Kidney capillary endothelial cell (primary cell): ENCODE measurements around the gene HOXC13.

Experiments used
- DNase-seq: peaks from one replicate; pipeline ENCODE4 v3.0.0-alpha.2; 2018; ENCODE audit warnings: low spot score

HOXC13 gene

DNA sequence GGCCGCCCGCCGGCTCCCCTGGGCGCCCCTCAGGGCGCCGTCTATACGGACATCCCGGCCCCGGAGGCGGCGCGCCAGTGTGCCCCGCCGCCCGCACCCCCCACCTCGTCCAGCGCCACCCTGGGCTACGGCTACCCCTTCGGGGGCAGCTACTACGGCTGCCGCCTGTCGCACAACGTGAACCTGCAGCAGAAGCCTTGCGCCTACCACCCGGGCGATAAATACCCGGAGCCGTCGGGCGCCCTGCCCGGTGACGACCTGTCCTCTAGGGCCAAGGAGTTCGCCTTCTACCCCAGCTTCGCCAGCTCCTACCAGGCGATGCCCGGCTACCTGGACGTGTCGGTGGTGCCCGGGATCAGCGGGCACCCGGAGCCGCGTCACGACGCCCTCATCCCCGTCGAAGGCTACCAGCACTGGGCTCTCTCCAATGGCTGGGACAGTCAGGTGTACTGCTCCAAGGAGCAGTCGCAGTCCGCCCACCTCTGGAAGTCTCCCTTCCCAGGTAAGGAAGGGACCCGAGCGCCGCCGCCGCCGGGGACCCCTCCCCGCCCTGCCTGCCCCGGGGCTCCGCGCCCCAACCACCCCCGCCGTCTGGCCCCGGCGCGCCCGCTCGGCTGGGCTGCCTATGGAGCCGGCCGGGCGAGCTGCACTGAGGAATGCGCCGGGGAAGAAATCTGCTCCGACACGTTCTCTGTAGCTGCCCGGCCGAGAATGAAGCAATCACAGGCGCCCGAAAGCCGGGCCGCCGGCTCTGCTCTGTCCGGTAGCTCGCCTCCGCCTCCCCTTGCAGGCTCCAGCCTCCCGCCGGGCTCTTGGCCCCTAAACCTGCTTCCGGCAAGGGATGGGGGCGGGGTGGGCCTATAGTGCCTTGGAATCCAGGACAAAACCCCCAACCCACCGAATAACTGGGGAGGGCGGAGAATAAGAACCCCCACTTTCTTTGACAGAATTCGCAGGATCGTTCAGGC is 794 bp downstream of the HOXC13 start:
- no peak for DNase-seq

DNA sequence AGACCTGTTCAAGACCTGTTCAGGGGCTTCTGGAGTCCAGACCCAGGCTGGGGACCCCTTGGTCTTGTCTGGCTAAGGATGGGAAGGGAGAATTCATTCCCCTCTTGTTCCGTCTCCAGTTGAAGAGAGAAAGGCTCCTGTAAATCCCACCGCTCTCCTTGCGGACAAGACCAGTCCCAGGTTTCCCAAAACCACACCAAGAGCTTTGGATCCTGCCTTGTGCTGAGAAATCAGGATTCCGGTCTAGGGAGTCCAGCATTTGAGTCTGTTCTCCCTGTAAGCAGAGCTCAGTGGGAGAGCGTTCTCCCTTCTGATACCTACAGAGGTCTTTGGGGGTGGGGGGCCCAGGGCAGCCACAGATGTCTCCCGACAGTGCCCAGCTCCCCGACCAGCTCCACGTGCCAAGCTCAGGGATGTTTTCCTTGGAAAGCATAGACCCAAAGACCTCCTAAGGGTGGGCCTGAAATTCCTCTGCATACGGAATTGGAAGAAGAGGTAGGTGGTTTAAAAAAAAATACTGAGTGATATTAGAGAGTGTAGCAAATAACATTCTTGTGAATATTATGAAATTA is 1.9 kb downstream of the HOXC13 start:
- no peak for DNase-seq

DNA sequence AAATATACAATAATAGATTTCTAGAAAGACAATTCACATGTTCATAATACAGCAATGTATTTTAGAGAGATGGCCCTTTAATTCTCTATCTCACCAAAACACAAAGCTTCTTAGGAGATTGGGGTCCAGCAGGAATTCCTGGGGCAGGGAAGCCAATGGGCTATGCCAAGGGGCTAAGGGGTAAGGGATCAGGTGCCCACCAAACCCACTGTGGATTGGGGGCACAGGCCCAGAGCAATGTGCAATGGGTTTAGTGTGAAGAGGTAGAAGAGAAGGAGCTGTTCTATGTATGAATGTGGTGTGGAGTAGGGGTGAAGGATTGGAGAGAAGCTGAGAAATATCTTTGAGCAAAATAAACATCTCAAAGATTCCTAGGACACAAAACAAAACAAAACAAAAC is 2.6 kb downstream of the HOXC13 start:
- DNase-seq, result no peak

DNA sequence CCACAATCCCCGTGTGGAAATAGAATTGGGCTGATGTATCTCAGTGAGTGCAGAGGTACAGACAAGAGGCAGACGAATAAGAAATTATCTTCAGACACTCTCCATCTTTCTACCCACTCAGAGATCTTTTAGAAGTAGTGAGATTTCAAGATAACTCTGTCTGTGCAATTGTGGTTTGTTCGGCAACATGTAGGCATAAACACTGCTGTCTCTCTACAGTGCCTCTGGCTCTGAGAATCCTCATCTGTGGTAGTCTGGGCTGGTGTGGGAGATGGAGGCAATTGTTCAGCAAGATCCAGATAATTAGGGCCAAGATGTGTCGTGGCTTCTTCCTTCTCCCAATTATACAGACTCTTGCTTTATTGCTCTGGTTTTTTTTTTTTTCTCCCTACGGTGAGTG is 3.1 kb downstream of the HOXC13 start:
- DNase-seq, result no peak

DNA sequence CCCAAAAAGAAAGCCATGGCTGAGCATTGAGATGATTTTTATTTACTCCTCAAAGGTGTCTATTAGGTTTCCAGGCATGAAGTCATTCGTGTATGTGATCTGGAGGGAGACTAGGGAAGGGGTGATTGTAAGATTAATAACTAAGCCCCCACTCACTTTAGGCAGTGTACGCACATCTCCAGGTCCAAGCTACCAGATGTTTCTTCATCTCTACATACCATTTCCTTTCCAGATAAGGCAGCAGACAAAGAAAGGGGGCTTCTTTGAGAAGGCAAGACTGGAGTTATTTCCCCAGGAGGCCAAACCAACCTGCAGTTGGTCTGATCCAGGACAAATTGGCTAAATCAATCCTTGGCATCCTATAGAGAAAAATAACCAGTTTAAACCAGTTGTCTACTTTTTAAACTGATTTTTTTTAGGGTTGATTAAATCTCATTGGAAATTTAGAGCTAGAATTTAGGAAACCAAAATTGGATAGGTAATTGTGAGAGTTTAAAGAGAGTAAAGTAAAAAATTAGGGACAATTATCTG is 3.9 kb downstream of the HOXC13 start:
- DNase-seq, result no peak

DNA sequence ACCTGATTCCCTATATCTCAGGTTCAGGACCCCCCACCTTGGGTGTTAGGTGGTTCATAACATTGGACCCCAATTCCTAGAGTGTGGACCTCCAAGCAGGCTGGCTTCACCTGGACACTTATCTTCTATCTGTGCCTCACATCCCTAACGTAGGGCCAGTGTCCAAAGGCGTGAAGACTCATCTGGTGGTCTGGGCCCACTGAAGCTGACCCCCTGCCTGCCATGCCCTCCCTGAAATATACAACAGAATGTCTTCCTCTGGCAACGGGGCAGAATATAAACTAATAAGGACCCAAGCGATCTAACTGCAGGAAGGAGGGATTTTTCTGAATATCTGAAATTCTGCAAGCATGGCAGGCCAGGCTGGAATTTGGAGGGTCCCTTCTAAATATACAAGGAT is 5.6 kb downstream of the HOXC13 start:
- DNase-seq, result no peak

DNA sequence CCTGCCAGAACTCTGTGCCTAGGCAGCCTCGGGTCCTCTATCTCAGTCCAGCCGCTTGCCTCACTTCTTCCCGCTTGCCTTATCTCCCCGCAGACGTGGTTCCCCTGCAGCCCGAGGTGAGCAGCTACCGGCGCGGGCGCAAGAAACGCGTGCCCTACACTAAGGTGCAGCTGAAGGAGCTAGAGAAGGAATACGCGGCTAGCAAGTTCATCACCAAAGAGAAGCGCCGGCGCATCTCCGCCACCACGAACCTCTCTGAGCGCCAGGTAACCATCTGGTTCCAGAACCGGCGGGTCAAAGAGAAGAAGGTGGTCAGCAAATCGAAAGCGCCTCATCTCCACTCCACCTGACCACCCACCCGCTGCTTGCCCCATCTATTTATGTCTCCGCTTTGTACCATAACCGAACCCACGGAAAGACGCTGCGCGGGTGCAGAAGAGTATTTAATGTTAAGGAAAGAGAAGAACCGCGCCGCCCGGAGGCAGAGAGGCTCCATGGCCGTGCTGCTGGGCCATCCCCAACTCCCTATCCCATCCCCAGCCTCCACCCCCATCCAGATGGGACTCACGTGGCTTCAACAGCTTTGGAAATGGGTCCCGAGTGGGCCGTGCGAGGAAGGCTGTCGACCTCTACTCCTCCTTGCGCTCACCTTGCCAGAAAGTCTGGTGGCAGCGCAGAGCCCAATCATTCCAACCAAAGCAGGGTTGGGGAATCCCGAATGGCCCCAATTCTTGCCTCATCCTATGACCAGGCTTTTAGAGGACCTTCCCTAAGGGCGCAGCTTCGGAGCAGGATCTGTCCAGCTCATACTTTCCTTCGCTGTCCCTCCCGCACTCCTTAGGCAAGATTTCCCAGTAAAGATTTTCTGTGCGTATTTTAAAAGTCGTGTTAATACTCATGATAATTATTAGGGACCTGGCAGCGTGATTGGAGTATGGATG is 6.5 kb downstream of the HOXC13 start:
- DNase-seq, result no peak

DNA sequence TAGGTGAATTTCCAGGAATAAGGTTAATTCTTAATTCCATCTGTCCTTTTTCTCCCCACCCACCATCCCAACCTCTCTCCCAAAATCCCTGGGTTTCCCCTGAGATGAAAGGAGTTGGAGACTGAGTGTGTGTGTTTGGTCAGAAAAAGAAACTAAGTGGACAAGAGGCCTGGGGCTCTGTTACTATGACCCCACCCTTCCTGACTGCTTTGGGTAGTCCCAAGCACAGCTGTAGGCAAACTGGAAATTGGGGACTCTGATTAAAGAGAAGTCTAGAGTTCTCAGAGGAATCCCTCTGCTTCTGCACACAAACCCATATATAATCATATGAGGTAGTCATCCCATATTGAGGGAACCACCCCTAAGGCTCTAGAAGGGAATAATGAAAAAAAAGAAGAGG is 9.1 kb downstream of the HOXC13 start:
- no peak for DNase-seq

DNA sequence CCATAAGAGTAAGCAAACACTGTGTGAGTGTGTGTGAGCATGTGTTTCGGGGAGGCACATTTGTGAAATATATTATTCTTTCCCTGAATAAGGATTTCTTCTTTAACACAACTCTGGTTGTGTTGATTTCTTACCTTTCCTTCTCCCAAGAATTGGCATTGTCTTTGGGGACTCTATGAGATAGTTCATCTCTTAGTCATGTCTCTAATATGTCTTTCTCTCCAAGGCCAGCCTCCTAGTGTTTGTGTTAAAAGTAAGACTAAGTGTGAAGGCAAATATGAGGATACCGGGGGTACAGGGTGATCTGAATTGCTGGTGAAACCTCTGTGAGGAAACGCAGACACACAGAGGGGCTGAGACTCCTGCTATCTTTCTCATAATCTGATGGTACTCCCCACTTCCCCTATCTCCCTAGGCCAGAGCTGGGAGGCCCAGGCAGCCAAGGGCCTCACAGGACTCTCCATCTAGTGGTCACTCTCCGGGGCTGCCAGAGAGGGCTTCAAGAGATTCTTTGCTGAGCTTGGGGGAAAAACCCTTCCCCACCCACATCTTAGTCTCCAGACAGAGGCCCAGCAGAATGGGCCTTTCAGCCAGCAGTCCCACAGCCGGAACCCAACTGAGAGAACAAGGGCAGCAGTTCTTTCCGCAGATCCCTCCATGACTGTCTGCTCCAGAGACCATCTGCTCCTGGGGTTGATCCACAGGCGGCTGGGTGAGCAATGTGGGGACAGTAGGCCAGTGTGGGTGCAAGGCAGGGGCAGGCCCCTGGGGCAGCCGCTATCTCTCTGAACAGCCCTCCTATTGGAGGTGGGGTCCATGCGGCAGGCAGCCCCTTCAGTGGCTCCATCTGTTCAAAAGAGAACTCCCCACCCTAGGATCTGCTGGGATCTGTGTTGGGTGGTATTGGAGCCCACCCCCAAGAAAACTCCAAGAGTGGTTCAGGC is 10.3 kb downstream of the HOXC13 start:
- no peak for DNase-seq

DNA sequence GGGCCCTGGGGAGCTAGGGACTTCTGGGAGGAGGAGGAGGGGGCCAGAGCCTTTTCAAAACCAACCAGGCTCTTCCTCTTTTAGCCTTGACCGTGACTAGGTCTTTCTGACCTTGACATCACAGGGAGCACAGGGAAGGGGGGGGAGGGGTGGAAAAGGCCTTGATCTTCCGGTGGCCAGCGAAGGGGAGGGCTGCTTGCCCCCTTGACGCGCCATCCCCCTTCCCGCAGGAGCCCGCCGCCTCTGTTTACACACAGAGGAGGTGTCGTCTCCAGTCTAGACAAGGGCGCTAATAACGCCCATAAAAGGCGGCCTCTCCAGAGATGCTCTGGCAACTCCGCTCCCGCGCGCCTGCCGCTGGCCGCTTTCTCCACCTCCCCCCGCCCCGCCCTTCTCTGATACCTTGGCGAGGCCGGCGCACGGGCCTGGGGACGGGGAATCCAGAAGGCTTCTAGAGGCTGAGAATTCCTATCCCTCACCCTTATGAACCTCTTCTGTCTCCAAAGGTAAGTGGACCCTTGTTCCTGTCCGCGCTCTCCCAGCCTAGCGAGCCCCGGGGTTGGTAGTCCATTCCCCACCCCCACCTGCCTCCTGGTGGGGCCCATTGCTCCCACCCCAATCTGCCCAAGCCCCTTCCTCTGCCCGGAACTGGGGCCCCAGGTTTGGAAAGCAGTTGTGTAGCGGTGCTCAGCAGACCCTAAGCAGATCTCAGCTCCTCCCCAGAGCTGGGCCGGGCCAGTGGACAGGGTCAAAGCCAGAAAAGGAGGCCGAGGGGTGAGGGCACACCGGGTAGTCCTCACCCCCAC is 11.2 kb downstream of the HOXC13 start:
- no peak for DNase-seq

DNA sequence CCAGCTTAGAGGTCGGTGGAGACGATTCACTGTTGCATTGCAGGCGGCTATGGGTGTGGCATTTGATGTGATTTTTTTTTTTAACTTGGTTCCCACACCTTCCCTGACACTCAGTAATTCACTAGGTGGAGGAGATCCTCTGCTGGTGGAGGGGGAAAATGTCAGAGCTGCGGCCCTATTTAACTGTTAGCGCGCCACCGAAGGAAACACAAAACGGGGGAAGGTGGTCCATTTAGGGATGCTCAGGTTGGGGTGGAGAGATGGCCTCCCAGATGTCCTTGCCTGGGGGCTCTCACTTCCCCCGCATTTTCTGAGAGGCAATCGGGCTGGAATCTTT is 11.8 kb downstream of the HOXC13 start:
- no peak for DNase-seq

DNA sequence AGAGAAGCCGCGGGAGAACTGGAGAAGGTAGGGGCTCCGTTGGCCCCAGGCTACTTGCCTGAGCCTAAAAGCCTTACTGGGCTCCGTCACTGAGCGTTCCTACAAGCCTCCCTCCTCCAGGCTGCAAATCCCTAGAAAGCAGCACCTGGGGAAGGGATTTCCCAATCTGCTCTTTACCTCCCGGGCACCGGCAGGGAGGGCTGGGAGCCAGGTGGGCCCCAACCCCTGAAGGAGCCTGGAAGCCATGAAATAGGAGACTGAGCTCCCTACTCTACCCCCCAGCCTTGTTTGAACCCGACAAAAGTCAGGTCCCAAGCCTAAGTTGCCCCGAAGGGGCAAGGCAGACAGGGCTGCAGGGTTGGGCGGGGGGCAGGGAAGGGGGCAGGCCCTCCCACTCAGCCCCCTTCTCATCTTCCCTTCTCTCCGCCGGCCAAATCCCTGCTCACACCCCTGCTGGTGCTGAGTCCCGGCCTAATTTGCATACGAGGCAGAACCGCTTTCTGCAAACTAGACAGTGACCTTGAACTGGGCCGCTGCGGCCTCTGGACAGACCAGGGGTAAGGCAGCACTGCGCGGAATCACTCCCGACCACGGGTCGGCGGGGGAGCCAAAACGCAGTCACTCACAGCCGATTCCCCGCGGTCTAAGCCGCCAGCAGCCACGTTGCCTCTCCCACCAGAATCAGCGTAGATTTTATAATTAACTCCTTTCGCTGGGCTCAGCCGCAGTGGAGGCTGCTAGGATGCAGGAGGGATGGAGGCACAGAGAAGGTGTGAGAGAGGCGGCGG is 12.4 kb downstream of the HOXC13 start:
- no peak for DNase-seq

DNA sequence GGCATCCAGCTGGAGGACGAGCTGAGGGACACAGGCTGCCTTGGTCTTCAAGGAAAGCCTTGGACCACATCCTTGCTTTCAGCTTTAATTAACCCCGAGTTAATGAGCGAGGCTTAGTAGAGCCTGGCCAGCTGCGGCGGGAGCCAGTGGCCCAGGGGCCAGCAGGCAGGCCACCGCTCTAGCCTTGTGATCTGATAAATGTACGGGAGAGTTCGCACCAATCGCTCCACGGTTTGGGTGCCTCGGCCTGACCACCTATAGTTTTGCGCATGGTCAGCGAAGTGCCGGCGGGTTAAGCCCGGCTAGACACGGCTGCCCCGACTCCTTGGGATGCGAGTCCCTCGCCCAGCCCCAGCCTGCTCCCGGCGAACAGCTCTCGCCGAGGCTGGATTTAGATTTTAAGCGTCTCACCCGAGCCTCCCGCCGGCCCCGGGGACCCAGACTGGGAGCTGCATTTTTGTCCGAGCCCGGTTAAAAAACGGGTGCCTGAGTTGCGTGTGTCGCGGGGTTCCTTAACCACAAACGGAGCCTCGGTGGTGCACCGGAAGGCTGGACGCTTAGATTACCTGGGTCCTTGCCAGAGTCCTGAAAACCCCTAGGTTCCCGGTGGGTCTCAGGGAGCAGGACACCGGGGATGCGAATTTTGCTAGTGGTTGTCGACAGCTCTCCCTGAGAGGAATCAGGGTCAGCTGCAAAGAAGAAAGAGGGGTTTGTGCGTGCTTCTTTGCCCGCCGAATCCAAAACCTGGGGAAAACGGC is 13.1 kb downstream of the HOXC13 start:
- no peak for DNase-seq

DNA sequence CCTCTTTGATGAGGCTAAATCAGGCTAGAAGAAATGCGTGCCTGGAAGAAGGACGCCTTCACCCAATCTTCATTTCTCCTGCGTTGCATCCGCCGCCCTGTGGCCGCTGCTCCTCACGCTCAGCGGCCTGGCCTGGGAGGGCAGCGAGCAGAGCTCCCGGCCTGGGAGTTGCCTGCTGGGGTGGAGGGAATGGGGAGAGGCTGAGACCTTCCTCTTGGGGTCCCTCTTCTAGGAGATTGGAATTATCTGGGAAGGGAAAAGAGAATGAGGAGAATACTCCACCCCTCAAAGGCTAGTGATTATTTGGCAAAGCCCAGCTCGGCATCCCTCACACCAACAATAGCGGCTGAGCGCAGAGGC is 13.7 kb downstream of the HOXC13 start:
- DNase-seq, result no peak

DNA sequence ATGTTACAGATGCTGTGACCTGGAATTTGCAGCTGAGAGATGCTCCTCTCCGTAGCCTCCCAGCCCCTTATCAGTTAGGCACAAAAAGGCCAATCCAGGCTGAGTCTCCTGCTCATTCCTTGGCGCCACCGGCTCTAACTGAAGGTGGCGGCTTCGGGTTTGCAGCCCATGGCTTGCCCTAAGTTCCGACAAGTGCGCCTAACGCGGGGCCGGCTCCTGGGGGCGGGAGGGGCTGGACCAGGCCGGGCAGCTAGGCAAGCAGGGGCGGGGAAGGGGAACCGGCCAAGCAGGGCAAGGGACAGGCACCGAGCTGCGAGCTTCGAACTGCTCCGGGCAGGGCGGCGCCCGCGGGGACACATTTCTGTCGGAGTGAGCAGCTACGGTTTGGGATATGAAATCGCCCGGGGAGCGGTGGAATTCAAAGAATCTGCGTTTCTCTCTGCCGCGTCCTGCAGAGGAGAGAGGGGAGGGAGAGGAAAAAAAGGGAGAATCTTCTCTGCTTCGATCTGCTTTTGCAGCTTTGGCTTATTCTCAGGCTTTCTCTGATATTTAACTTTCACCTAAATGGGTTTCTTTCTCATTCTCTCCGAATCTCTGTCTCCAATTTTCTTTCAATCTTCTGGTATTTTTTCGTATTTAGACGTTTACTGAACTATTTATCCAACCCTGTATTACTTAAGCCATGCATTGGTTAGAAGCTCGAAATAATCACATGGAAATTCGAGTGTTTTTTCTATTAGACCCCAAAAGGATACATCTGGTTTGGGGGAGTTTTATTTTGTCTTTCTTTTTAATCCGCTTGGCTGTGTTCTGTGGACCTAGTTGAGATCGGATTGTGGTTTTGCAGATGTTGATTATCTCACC is 14.5 kb downstream of the HOXC13 start:
- no peak for DNase-seq

DNA sequence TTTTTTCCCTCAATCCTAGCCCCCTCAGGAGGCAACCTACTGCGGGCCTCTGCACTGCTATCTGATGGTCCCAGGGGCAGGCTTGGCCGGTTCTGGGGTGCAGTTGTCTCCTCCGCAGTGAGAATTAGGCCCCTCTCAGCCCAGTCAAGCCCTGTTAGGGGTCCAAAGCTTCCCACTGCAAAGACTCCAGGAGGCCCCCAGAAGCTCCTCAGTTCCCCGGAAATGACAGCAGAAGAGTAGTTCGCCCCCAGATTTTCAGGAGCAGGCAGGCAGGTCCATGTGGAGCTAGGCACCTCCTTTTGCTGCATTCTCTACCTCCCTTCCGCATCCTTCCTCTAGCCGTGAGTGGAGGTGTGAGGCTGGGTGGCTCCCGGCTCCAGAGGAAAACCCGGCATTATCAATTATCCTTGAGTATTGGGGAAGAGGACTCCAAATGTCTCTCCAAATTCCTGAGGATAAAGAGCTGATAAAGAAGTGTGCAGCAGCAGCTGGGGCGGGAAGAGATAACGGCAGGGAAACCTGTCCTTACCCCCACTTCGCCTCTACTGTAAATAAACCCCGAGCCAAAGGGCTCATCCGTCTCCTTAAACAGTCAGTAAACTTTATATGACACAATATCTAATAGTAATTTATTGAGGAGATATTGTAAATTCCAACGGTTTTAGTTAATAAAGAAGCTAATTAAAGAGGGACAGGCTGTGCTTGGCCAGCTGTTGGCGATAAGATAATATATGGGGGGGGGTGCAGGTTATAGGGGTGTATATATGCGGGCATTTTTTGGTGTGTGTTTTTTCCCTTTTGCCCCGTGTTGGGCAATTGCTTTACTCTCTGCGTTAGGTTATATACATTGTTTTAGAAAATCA is 15.4 kb downstream of the HOXC13 start:
- no peak for DNase-seq

DNA sequence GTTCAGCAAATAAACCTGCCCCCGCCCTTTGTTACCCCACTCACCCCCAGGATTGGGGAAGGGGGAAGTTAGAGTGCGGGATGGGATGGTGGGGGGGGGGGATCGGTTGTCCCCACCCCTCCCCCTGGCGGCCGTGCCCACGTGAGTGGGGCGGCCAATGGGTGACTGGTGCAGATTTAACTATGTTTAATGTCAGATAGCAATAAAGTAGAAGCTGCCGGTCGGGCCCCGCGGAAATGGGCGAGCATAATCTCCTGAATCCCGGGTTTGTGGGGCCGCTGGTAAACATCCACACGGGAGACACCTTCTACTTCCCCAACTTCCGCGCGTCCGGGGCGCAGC is 16.0 kb downstream of the HOXC13 start, which contains the start of gene HOXC12:
HOXC12 (plus strand) TSS at position 210 of the 342 bp plus-strand sequence; CDS start at position 237, 27 bp downstream.
- no peak for DNase-seq
